Naive thymus-derived CD4-positive, alpha-beta T cell (primary cell): ENCODE data around the gene ZNF677. TPM values are rescaled to one million over a fixed set of nuclear protein-coding genes. Genes with fewer than 3 reads are reported as not detected.
"Not testable (repeated sequence)": the region's sequence is repeated elsewhere in the genome, so short reads cannot be mapped to it uniquely, and the experiment has no call there.

Experiments used
- ATAC-seq: fragments of 150-1000 bp; cut with Tn5 transposase; 2 replicates; pipeline ENCODE4 v1.10.0; 2021; ENCODE audit warnings: mild to moderate bottlenecking, moderate library complexity
- CTCF ChIA-PET: fragments of 350-600 bp; sonication (Branson Sonifier 250); formaldehyde crosslinking; loops from one replicate; lab custom pipeline; 2021; ENCODE audit warnings: antibody characterized with exemption; lab: Charles Lee
- POLR2A ChIA-PET: fragments of 350-600 bp; sonication (Branson Sonifier 250); formaldehyde crosslinking; loops from one replicate; lab custom pipeline; 2021; ENCODE audit warnings: antibody characterized with exemption, inconsistent platforms; lab: Charles Lee
- DNase-seq, 9 donors: peaks; one replicate each; pipeline versions ENCODE4 v3.0.0 to v3.0.0-alpha.2; 2020 to 2022; ENCODE audit warnings: mixed read lengths in 1 of 9
- H3K27ac ChIP-seq: one replicate; pipeline ENCODE4 v1.7.0; 2013; ENCODE audit warnings: mild to moderate bottlenecking, low read depth, low read length, moderate library complexity
- H3K27me3 ChIP-seq, 2 donors: one replicate each; pipeline ENCODE4 v1.7.0; 2013; ENCODE audit warnings: low read length in 2 of 2, mild to moderate bottlenecking in 2 of 2, moderate library complexity in 2 of 2; ENCODE audit not compliant: control insufficient read depth in 2 of 2, insufficient read depth in 2 of 2
- H3K36me3 ChIP-seq, 3 experiments: 1 replicate in 2 of 3; 2 replicates in 1 of 3; pipeline ENCODE4 v1.7.0; 2013; ENCODE audit warnings: low read length in 3 of 3, mild to moderate bottlenecking in 3 of 3, moderate library complexity in 1 of 3; ENCODE audit not compliant: insufficient read depth in 3 of 3, control insufficient read depth in 2 of 3
- H3K4me1 ChIP-seq, 2 donors: one replicate each; pipeline ENCODE4 v1.7.0; 2013; ENCODE audit warnings: low read length in 2 of 2, mild to moderate bottlenecking in 2 of 2, moderate library complexity in 1 of 2; ENCODE audit not compliant: control insufficient read depth in 2 of 2, insufficient read depth in 2 of 2
- H3K4me3 ChIP-seq: 2 replicates; pipeline ENCODE4 v1.7.0; 2013; ENCODE audit warnings: mild to moderate bottlenecking, low read length
- H3K9me3 ChIP-seq, 3 experiments: 1 replicate in 2 of 3; 2 replicates in 1 of 3; pipeline ENCODE4 v1.7.0; 2013; ENCODE audit warnings: low read length in 3 of 3; ENCODE audit not compliant: control insufficient read depth in 2 of 3
- H3K27ac Mint-ChIP-seq, 9 donors: one replicate each; pipeline ENCODE4 v1.8.0; 2020 to 2022; ENCODE audit warnings: mixed read lengths in 9 of 9, mild to moderate bottlenecking in 8 of 9, moderate library complexity in 5 of 9, inconsistent platforms in 2 of 9
- H3K27me3 Mint-ChIP-seq, 5 donors: one replicate each; pipeline ENCODE4 v1.8.0; 2021 to 2022; ENCODE audit warnings: mixed read lengths in 5 of 5, mild to moderate bottlenecking in 1 of 5
- H3K36me3 Mint-ChIP-seq, 5 donors: one replicate each; pipeline ENCODE4 v1.8.0; 2020 to 2022; ENCODE audit warnings: mixed read lengths in 5 of 5, mild to moderate bottlenecking in 3 of 5, inconsistent platforms in 1 of 5
- H3K4me1 Mint-ChIP-seq, 7 donors: one replicate each; pipeline ENCODE4 v1.8.0; 2020 to 2022; ENCODE audit warnings: mixed read lengths in 7 of 7, mild to moderate bottlenecking in 3 of 7, inconsistent platforms in 1 of 7
- H3K4me3 Mint-ChIP-seq, 10 donors: one replicate each; pipeline ENCODE4 v1.8.0; 2020 to 2022; ENCODE audit warnings: mild to moderate bottlenecking in 10 of 10, mixed read lengths in 10 of 10, moderate library complexity in 6 of 10, inconsistent platforms in 2 of 10
- H3K9me3 Mint-ChIP-seq, 11 donors: one replicate each; pipeline ENCODE4 v1.8.0; 2020 to 2022; ENCODE audit warnings: mixed read lengths in 11 of 11, mild to moderate bottlenecking in 4 of 11, inconsistent platforms in 1 of 11, moderate library complexity in 1 of 11
- intact Hi-C, 2 donors: fragments of 100-400 bp; cut with micrococcal nuclease; formaldehyde crosslinking; loops; one replicate each; pipeline ENCODE4 v1.15.1; 2023
- polyA plus RNA-seq, 2 donors: library from polyadenylated mRNA; unstranded; fragments of 300-500 nt; fragmentation: Illumina TruSeq; gene quantifications; one replicate each; pipeline ENCODE4 v1.2.3, GENCODE V29; 2021
- total RNA-seq, 6 experiments: library from RNA in 5 of 6; stranded (reverse) in 5 of 6; gene quantifications; 1 replicate in 5 of 6; 2 replicates in 1 of 6; pipeline ENCODE4 v1.2.3 and lab custom pipeline; 2021 to 2026

Gene ZNF677
- total RNA-seq (10 to 100 TPM in 2 of 5 experiments, 1 to 10 TPM in 3; 2.2 to 25.9 (median 7.4) TPM), polyA plus RNA-seq (10 to 100 TPM; 20.5 to 29.9 TPM), total RNA-seq (lab: John Stamatoyannopoulos, UW) (4.4 reads per million, percentile 22 among the genes with 10 or more reads in this experiment)

DNA sequence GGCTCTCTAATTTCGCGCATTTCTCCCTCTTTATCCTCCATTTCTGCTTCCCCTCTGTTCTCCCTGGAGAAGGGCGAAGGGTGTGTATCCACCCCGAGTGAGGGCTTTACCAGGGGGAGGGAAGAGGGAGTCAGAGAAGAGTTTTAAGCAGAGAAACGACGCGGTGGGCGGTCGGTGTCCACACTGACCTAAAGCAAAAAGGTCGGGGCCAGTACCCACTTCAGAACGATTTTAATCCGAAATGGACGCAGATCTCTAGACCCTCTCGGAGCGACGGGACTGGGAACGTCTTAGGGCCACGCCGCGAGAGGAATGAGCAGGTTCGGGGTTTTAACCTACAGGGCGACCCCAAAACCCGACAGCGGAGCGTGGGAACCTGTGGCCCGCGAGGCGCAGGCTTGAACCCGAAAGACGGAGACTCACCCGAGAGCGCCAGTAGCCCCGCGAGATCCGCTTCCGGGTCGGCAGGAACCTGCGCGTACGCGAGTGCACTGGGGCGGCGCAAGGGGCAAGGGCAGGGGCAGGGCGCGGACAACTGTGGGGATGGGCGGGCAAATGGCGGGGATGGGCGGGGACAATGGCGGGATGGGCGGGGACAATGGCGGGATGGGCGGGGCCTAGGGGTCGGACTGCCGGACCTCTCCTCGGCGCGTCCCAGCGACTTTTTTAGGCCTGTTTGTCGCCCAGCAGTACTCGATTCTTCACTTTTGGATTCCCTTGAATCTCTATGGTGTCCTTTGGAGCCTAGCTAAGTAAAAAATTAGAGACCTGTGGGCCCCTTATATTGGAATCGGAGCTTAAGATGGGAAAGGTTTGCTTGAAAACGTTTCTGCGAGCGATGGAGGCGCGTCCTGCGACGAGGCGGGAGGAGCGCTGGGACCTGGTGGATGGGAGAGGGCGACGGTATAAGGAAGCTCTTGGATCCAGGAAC is at the start of gene ZNF677:
TSS of gene ZNF677 (minus strand) at position 463 of the 931 bp plus-strand sequence. CDS start 3,323 bp downstream, outside the sequence.
- Mint-ChIP-seq H3K9me3 (peaks cover 17 to 92% (median 57%) of the 10 kb centered on the region in 11 donors), H3K4me3 (peak within 1 kb of the TSS; percentile 84 to 93 (median 89)), H3K27me3 (peaks cover 0 to 13% (median 12%) of the 10 kb centered on the region in 5 donors), H3K4me1 (peaks cover 0 to 17% (median 11%) of the 10 kb centered on the region in 7 donors), H3K27ac (peak within 1 kb of the TSS in 8 of 9 donors; percentile 21 to 94 (median 78)), H3K36me3 (peaks cover 14 to 55% (median 38%) of the 10 kb centered on the region in 5 donors)
- ATAC-seq (peak; percentile 100), DNase-seq (peak; percentile 42 to 86 (median 77))
- ChIA-PET CTCF (interaction anchor here (0.6 to 0.8 kb wide), 2 partner anchors 108 to 1398 kb away, joined by 3 to 4 read pairs; no protein-coding TSS in a partner anchor), POLR2A (interaction anchor here (1.0 kb wide), 1 partner anchor 150 kb away, joined by 3 read pairs; no protein-coding TSS in a partner anchor)
- Histone ChIP-seq H3K4me3 (peak within 1 kb of the TSS; percentile 54), H3K9me3 (peaks cover 0 to 41% (median 0%) of the 10 kb centered on the region in 3 experiments), H3K27ac (peak within 1 kb of the TSS; percentile 66), H3K4me1 (peaks cover 0 to 6% of the 10 kb centered on the region in 2 donors), H3K27me3 (no peaks in the 10 kb centered on the region), H3K36me3 (peaks cover 0 to 34% (median 0%) of the 10 kb centered on the region in 3 experiments)
- intact Hi-C loops, result loop anchor here (1.0 kb wide), 6 partner anchors 57 to 151 kb away; partner anchors contain the start of genes ZNF160 (in 2 of the 2), ZNF347 (in 1 of the 2), ZNF525 (in 1 of the 2) and ZNF765 (in 1 of the 2)

DNA sequence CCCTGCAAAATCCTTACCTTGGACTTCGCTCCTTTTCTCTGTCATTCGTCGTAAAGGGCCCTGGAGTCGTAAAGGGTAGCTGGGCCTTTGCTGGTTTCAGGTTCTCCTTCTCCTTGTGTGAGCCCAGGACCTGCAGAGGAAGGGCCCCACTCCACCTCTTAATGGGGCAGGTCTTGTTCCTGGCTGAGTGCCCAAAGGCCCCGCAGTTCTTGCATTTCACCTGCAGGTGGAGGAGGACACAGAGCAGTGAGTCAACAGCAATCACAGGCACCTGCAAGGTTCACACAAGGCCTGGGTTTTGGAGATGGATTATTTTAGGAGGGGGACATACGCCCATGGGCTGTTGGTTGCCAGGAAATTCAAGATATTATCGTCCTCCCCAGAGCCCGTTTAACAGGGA is 46.7 kb upstream of the ZNF677 start:
- H3K4me3 ChIP-seq, CTCF ChIA-PET, H3K36me3 ChIP-seq, H3K4me1 ChIP-seq, ATAC-seq, H3K27me3 ChIP-seq, POLR2A ChIA-PET, H3K4me1 Mint-ChIP-seq, H3K27ac Mint-ChIP-seq, H3K27ac ChIP-seq, intact Hi-C loops, H3K36me3 Mint-ChIP-seq, H3K4me3 Mint-ChIP-seq: not testable (repeated sequence)
- peaks cover 0 to 11% (median 0%) of the 10 kb centered on the region in 3 experiments for H3K9me3 ChIP-seq
- Mint-ChIP-seq H3K9me3 (peaks cover 3 to 81% (median 29%) of the 10 kb centered on the region in 11 donors), H3K27me3 (peaks cover 0 to 17% (median 16%) of the 10 kb centered on the region in 5 donors)
- peak in 1 of 9 donors; percentile 1 for DNase-seq

DNA sequence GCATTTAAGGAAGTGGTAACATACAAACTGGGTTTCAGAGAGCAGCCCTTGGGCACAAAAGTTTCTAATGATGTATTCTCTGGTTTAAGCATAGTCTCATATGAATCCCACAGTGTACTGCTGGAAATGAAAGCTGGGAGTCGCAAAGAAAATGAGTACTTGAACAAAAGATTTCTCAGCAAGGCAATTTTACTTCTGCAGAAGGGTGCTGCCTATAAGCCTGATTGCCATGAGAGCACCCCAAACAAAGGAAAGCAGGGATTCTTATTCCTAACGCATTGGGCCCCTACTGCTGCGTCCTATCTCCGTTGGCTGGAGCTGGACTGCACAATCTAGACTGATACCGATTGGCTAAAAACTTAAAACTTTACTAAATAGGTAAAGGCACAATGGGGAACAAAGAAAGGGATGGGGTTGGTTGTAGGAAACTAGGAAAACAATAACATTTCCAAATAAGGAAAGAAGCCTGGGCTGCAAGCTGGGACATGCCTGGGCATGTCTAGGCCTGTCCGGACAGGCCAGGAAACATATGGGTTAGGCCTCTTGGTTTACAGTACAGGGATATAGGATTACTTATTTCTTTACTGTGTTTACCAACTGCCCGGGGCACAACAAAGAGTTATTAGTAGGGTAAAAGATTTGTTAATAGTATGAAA is 40.2 kb upstream of the ZNF677 start:
- Mint-ChIP-seq H3K4me3 (no peak overlapping the region), H3K36me3 (peaks cover 2 to 13% (median 7%) of the 10 kb centered on the region in 5 donors), H3K27ac (no peak overlapping the region), H3K4me1 (no peaks in the 10 kb centered on the region), H3K27me3 (peaks cover 0 to 11% (median 0%) of the 10 kb centered on the region in 5 donors), H3K9me3 (peaks cover 12 to 94% (median 42%) of the 10 kb centered on the region in 11 donors)
- no peak overlapping the region for H3K4me3 ChIP-seq
- H3K4me1 ChIP-seq, result no peaks in the 10 kb centered on the region
- H3K27ac ChIP-seq, result no peak overlapping the region
- ATAC-seq (no peak), DNase-seq (no peak)
- ChIA-PET CTCF (no interaction called here), POLR2A (no interaction called here)
- intact Hi-C loops, result no loop called here
- H3K36me3 ChIP-seq, result peaks cover 0 to 3% (median 0%) of the 10 kb centered on the region in 3 experiments
- H3K9me3 ChIP-seq, result peaks cover 0 to 55% (median 4%) of the 10 kb centered on the region in 3 experiments
- no peaks in the 10 kb centered on the region for H3K27me3 ChIP-seq

DNA sequence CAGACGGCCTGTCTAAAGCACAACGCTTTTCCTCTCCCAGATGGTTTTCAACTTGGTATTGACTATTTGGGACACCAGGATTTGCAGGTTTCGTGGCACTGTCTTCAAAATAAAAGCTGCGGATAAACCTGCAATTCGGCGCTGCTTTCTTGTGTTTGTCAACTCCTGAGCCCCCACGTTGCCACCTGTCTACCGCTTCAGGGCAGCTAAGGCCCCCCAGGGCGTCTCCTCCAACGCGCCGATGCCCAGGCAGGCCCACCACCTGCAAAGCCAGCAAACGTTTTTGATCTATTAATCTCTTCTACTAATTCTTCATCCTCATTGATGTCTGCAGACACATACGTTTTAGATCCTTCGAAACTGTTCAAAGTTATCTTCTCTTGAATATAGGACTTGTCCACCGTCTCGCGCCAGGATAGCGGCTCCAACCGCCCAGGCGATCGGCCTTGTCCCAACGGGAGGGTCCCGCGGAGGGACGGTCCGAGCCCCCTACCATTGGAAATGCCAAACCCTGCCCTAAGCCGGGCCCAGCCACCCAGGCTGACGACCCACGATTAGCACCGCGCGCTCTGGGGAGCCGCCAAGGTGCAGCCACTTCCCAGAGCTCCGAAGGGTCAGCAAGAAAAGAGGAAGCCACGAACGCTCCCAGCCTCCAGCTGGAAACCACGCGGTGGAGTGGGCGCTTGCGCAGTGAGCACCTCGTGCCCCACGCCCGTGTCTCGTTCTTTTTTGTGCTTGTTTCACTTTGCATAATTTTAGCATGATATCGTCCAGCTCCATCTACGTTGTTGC is 36.3 kb upstream of the ZNF677 start:
- Histone ChIP-seq H3K9me3 (peaks cover 0 to 45% (median under 1%) of the 10 kb centered on the region in 3 experiments), H3K4me1 (no peaks in the 10 kb centered on the region), H3K4me3 (no peak overlapping the region), H3K27me3 (no peaks in the 10 kb centered on the region), H3K36me3 (peaks cover 0 to 3% (median 0%) of the 10 kb centered on the region in 3 experiments), H3K27ac (no peak overlapping the region)
- ChIA-PET POLR2A (no interaction called here), CTCF (no interaction called here)
- Mint-ChIP-seq H3K27me3 (peaks cover 0 to 11% (median 0%) of the 10 kb centered on the region in 5 donors), H3K27ac (no peak overlapping the region), H3K36me3 (peaks cover 0 to 14% (median 7%) of the 10 kb centered on the region in 5 donors), H3K4me3 (no peak overlapping the region), H3K4me1 (no peaks in the 10 kb centered on the region), H3K9me3 (peaks cover 17 to 96% (median 44%) of the 10 kb centered on the region in 11 donors)
- ATAC-seq (no peak), DNase-seq (no peak)
- intact Hi-C loops, result no loop called here

DNA sequence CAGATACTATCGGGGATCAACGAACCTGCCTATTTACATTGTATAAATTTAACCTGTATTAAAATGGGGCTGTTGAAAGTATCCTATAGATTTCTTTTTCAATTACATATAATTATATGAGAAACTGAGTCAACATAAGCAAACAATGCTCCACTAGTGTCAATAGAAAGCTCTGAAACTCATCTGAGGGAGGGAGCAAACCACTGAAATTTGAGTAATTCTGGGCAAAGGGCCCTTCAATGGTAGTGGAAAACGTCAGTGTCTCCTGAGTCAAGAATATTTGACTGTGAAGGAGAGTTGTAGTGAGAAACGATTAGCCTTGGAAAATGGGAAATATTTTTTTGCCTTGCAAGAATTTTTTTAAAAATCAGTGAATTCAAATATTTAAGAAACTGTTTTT is 30.4 kb upstream of the ZNF677 start:
- Histone ChIP-seq H3K9me3 (peaks cover 0 to 7% (median 0%) of the 10 kb centered on the region in 3 experiments), H3K27me3 (no peaks in the 10 kb centered on the region), H3K36me3 (no peaks in the 10 kb centered on the region), H3K4me3 (no peak overlapping the region), H3K27ac (no peak overlapping the region), H3K4me1 (no peaks in the 10 kb centered on the region)
- Mint-ChIP-seq H3K9me3 (peaks cover 9 to 77% (median 21%) of the 10 kb centered on the region in 11 donors), H3K27me3 (peaks cover 0 to 8% (median 0%) of the 10 kb centered on the region in 5 donors), H3K36me3 (peaks cover 0 to 12% (median 0%) of the 10 kb centered on the region in 5 donors), H3K4me3 (no peak overlapping the region), H3K4me1 (no peaks in the 10 kb centered on the region), H3K27ac (no peak overlapping the region)
- intact Hi-C loops, result no loop called here
- ChIA-PET CTCF (no interaction called here), POLR2A (no interaction called here)
- ATAC-seq (no peak), DNase-seq (no peak)
